Measurements from ENCODE around the gene ABCB1. TPM values are rescaled to one million over a fixed set of nuclear protein-coding genes. Genes with fewer than 3 reads are reported as not detected.

The ABCB1 gene
- total and polyA plus RNA-seq, 10 of the 15 experiments (the other 5 are each of a cell fraction or from before 2014, with no cell fraction given) = 0.40 to 13.9 (median 1.9) TPM

GRCh38 chr7:87474533-87475358, 125.9 kb downstream of the ABCB1 start (continued):
- TF ChIP-seq PAX5 (IDR thresholded peaks at IDR 0.05; ENCODE audit: borderline replicate concordance, low read depth, low read length) (peak; percentile 79; the same call in 1 of the 2 replicates), SMARCA5 (IDR thresholded peaks at IDR 0.05) (no peak), ZNF592 (IDR thresholded peaks at IDR 0.05) (no peak), SREBF2 (IDR thresholded peaks at IDR 0.05; ENCODE audit: low read length) (no peak), SUPT20H (IDR thresholded peaks at IDR 0.05; ENCODE audit: borderline replicate concordance, control insufficient read depth, low read depth, low read length) (no peak), HSF1 (IDR thresholded peaks at IDR 0.05; ENCODE audit: low read depth, low read length) (no peak)

Data from GM12878 (cell line).